Measurements from ENCODE around the gene TIMM8B.
A peak's percentile ranks its signal among the peaks of the same experiment; 100 is the strongest.
"Not testable (repeated sequence)": the region's sequence is repeated elsewhere in the genome, so short reads cannot be mapped to it uniquely, and the experiment has no call there.

The TIMM8B gene

DNA sequence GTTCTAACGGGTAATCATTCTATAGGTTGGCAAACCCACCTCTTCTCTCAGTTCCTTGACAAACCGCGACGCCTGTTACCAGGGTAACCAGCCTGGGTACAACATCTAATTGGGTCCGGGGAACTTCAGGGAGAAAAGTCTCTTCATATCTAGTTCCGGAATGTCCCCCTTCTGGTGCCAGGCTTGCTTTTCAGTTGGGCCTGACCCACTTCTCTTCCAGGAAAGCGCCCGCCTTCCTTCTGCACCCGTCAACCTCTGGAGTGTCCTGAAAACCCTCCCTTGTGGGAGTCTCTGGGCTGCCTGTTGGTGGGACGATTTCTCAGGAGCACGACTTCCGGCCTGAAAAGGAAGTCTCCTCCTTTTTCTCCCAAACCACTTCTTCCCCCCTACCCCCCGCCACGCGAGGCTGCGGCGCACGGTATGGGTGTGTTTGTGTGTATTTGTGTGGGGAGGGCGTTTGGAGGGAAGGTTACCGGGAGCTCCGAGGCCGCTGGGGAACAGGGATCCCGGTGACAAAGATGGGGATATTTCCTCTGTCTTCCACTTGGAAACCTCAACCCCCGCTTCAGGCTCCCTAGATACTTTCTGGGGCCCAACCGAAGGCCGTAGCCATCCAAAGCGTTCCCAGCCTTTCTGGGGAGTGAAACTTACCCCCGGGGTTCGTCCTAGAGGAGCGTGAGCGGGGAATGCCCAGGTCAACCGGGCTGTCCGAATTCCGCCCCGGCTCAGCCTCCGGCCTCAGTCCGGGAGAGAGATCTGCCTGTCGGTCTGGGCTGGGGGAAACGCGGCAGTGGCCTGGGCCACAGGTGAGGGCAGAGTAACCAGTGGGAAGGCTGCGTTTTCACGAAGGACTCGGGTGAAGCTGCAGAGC is 12.4 kb downstream of the TIMM8B start, which contains the start of the genes NKAPD1 and PIH1D2:
Gene NKAPD1 (plus strand): TSS at position 359 of the 871 bp plus-strand sequence. CDS start 1,276 bp downstream, outside the sequence.
Gene PIH1D2 (minus strand): TSS at position 77 of the 871 bp plus-strand sequence. CDS start 843 bp downstream, outside the sequence.
- Histone ChIP-seq H3K9ac (ENCODE audit: low read length) (peak within 1 kb of the TSS; percentile 95), H3K36me3 (ENCODE audit: control insufficient read depth, insufficient read depth, low read length) (peaks cover 31% of the 10 kb centered on the region), H3K9me3 (ENCODE audit: control insufficient read depth, insufficient read depth, low read depth, low read length) (no peaks in the 10 kb centered on the region), H3K27ac (ENCODE audit: low read depth, low read length) (peak within 1 kb of the TSS; percentile 98), H3K4me1 (ENCODE audit: control insufficient read depth, insufficient read depth, low read length) (peaks cover 4% of the 10 kb centered on the region; the same call in 1 of the 2 replicates), H3K4me3 (ENCODE audit: low read depth, low read length) (peak within 1 kb of the TSS; percentile 84), H3K27me3 (ENCODE audit: control insufficient read depth, insufficient read depth, low read length) (no peaks in the 10 kb centered on the region)

DNA sequence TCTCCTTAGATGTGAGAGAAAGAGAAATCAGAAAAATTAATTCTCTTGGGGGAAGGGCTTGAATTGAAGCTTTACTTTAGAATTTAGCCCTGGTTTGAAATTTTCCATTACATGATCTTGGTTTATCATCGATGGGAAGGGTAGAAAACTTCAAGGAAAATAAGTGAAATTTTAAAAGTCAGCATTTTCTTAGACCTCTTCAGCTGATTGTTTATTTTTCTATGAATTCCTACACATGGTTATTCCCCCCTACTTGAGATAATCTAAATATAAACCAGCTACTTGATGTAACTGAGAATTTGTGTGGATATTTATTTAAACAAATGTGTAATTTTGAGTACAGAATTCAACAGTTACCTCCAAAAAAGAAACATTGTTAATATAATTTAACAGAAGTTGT is 23.6 kb downstream of the TIMM8B start:
- Histone ChIP-seq H3K27me3 (ENCODE audit: control insufficient read depth, insufficient read depth, low read length) (no peaks in the 10 kb centered on the region), H3K4me3 (ENCODE audit: low read depth, low read length) (no peak overlapping the region), H3K36me3 (ENCODE audit: control insufficient read depth, insufficient read depth, low read length) (peaks cover 51% of the 10 kb centered on the region), H3K4me1 (ENCODE audit: control insufficient read depth, insufficient read depth, low read length) (no peaks in the 10 kb centered on the region), H3K9me3 (ENCODE audit: control insufficient read depth, insufficient read depth, low read depth, low read length) (no peaks in the 10 kb centered on the region), H3K27ac (ENCODE audit: low read depth, low read length) (no peak overlapping the region), H3K9ac (ENCODE audit: low read length) (no peak overlapping the region)

- no peaks in the 10 kb centered on the region for H3K4me1 ChIP-seq (ENCODE audit: control insufficient read depth, insufficient read depth, low read length)
- H3K27ac ChIP-seq (ENCODE audit: low read depth, low read length), result no peak overlapping the region
- H3K4me3 ChIP-seq (ENCODE audit: low read depth, low read length), result no peak overlapping the region
- no peaks in the 10 kb centered on the region for H3K27me3 ChIP-seq (ENCODE audit: control insufficient read depth, insufficient read depth, low read length)
- H3K36me3 ChIP-seq (ENCODE audit: control insufficient read depth, insufficient read depth, low read length), result peaks cover 82% of the 10 kb centered on the region
- H3K9ac ChIP-seq (ENCODE audit: low read length), result no peak overlapping the region
- H3K9me3 ChIP-seq (ENCODE audit: control insufficient read depth, insufficient read depth, low read depth, low read length), result no peaks in the 10 kb centered on the region
Measured at GRCh38 chr11:112058103-112058502, 28.5 kb downstream of the TIMM8B start.

GRCh38 chr11:112057170-112057569 is 29.4 kb downstream of the TIMM8B start:
- Histone ChIP-seq H3K27ac (ENCODE audit: low read depth, low read length) (no peak overlapping the region), H3K27me3 (ENCODE audit: control insufficient read depth, insufficient read depth, low read length) (no peaks in the 10 kb centered on the region), H3K4me3 (ENCODE audit: low read depth, low read length) (no peak overlapping the region), H3K4me1 (ENCODE audit: control insufficient read depth, insufficient read depth, low read length) (no peaks in the 10 kb centered on the region), H3K9me3 (ENCODE audit: control insufficient read depth, insufficient read depth, low read depth, low read length) (no peaks in the 10 kb centered on the region), H3K9ac (ENCODE audit: low read length) (no peak overlapping the region), H3K36me3 (ENCODE audit: control insufficient read depth, insufficient read depth, low read length) (peaks cover 83% of the 10 kb centered on the region)

GRCh38 chr11:112051768-112052167 is 34.8 kb downstream of the TIMM8B start:
- Histone ChIP-seq H3K9me3 (ENCODE audit: control insufficient read depth, insufficient read depth, low read depth, low read length) (no peaks in the 10 kb centered on the region), H3K27me3 (ENCODE audit: control insufficient read depth, insufficient read depth, low read length) (no peaks in the 10 kb centered on the region), H3K4me1 (ENCODE audit: control insufficient read depth, insufficient read depth, low read length) (no peaks in the 10 kb centered on the region), H3K36me3 (ENCODE audit: control insufficient read depth, insufficient read depth, low read length) (peaks cover 76% of the 10 kb centered on the region), H3K4me3 (ENCODE audit: low read depth, low read length) (no peak overlapping the region), H3K27ac (ENCODE audit: low read depth, low read length) (no peak overlapping the region), H3K9ac (ENCODE audit: low read length) (no peak overlapping the region)

DNA sequence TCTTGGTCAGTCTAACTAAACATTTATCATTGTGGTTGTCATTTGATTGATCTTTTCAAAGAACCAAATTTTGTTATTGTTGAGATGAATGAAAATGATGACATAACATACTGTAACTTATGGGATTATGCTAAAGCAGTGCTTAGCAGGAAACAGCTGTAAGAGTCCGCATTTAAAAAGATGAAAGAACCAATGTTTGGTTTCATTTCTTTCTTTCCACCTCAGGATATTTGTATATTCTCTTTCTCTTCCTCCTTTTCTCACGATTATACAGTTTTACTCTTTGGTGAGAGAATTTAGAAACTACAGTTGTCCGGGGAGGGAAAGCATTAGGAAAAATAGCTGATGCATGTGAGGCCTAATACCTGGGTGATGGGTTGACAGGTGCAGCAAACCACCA is 35.8 kb downstream of the TIMM8B start:
- no peaks in the 10 kb centered on the region for H3K4me1 ChIP-seq (ENCODE audit: control insufficient read depth, insufficient read depth, low read length)
- H3K9ac ChIP-seq (ENCODE audit: low read length), result no peak overlapping the region
- H3K27me3 ChIP-seq (ENCODE audit: control insufficient read depth, insufficient read depth, low read length), result no peaks in the 10 kb centered on the region
- no peak overlapping the region for H3K4me3 ChIP-seq (ENCODE audit: low read depth, low read length)
- no peak overlapping the region for H3K27ac ChIP-seq (ENCODE audit: low read depth, low read length)
- H3K9me3 ChIP-seq (ENCODE audit: control insufficient read depth, insufficient read depth, low read depth, low read length), result no peaks in the 10 kb centered on the region
- H3K36me3 ChIP-seq (ENCODE audit: control insufficient read depth, insufficient read depth, low read length), result peaks cover 74% of the 10 kb centered on the region

GRCh38 chr11:112049777-112050176 is 36.8 kb downstream of the TIMM8B start:
- Histone ChIP-seq H3K9me3 (ENCODE audit: control insufficient read depth, insufficient read depth, low read depth, low read length) (no peaks in the 10 kb centered on the region), H3K4me1 (ENCODE audit: control insufficient read depth, insufficient read depth, low read length) (no peaks in the 10 kb centered on the region), H3K4me3 (ENCODE audit: low read depth, low read length) (no peak overlapping the region), H3K27me3 (ENCODE audit: control insufficient read depth, insufficient read depth, low read length) (no peaks in the 10 kb centered on the region), H3K36me3 (ENCODE audit: control insufficient read depth, insufficient read depth, low read length) (peaks cover 78% of the 10 kb centered on the region), H3K27ac (ENCODE audit: low read depth, low read length) (no peak overlapping the region), H3K9ac (ENCODE audit: low read length) (no peak overlapping the region)

- H3K9me3 ChIP-seq (ENCODE audit: control insufficient read depth, insufficient read depth, low read depth, low read length); H3K27ac ChIP-seq (ENCODE audit: low read depth, low read length); H3K4me3 ChIP-seq (ENCODE audit: low read depth, low read length); H3K9ac ChIP-seq (ENCODE audit: low read length); H3K4me1 ChIP-seq (ENCODE audit: control insufficient read depth, insufficient read depth, low read length); H3K27me3 ChIP-seq (ENCODE audit: control insufficient read depth, insufficient read depth, low read length): not testable (repeated sequence)
- peaks cover 81% of the 10 kb centered on the region for H3K36me3 ChIP-seq (ENCODE audit: control insufficient read depth, insufficient read depth, low read length)
Measured at GRCh38 chr11:112048256-112048655, 38.3 kb downstream of the TIMM8B start.

DNA sequence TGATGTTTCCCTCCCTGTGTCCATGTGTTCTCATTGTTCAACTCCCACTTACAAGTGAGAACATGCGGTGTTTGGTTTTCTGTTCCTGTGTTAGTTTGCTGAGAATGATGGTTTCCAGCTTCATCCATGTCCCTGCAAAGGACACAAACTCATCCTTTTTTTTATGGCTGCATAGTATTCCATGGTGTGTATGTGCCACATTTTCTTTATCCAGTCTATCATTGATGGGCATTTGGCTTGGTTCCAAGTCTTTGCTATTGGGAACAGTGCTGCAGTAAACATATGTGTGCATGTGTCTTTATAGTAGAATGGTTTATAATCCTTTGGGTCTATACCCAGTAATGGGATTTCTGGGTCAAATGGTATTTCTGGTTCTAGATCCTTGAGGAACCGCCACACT is 39.9 kb downstream of the TIMM8B start:
- not testable (repeated sequence) for H3K4me1 ChIP-seq (ENCODE audit: control insufficient read depth, insufficient read depth, low read length); H3K9me3 ChIP-seq (ENCODE audit: control insufficient read depth, insufficient read depth, low read depth, low read length); H3K27me3 ChIP-seq (ENCODE audit: control insufficient read depth, insufficient read depth, low read length); H3K9ac ChIP-seq (ENCODE audit: low read length); H3K27ac ChIP-seq (ENCODE audit: low read depth, low read length); H3K4me3 ChIP-seq (ENCODE audit: low read depth, low read length)
- H3K36me3 ChIP-seq (ENCODE audit: control insufficient read depth, insufficient read depth, low read length), result peaks cover 77% of the 10 kb centered on the region

DNA sequence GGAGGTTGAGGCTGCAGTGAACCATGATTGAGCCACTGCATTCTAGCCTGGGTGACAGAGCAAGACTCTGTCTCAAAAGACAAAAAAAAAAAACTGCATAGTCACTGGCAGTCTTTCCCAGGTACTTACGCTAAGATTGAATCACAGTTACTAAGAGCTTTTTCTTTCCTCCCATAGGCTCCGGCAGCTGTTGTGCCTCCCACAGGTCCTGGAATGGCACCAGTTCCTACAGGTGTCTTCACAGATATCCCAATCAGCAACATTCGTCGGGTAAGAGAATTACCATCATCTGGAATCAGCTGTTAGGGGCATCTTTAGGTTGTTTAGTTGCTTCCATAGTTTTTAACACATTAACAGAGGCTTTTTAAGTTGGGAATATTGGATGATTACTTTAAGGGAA is 41.6 kb downstream of the TIMM8B start:
- H3K36me3 ChIP-seq (ENCODE audit: control insufficient read depth, insufficient read depth, low read length), result peaks cover 75% of the 10 kb centered on the region
- H3K9ac ChIP-seq (ENCODE audit: low read length), result no peak overlapping the region
- no peaks in the 10 kb centered on the region for H3K27me3 ChIP-seq (ENCODE audit: control insufficient read depth, insufficient read depth, low read length)
- no peaks in the 10 kb centered on the region for H3K4me1 ChIP-seq (ENCODE audit: control insufficient read depth, insufficient read depth, low read length)
- no peak overlapping the region for H3K27ac ChIP-seq (ENCODE audit: low read depth, low read length)
- H3K4me3 ChIP-seq (ENCODE audit: low read depth, low read length), result no peak overlapping the region
- no peaks in the 10 kb centered on the region for H3K9me3 ChIP-seq (ENCODE audit: control insufficient read depth, insufficient read depth, low read depth, low read length)

DNA sequence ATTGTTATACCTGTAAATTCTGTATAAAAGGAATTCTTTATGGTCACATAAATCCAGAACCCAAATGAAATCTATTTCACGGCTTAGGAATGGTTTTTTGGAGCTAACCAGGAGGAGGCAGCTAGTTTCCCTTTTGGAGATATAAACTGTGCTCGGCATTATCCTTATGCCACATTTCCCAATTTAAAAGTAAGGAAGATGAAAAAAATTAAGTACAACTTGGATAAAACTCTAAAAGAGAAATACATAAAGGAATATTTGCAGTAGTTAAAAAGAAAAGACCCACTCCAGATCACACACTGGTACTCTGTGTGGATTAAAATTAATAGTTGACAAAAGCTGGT is 43.6 kb downstream of the TIMM8B start:
- no peak overlapping the region for H3K4me3 ChIP-seq (ENCODE audit: low read depth, low read length)
- H3K27me3 ChIP-seq (ENCODE audit: control insufficient read depth, insufficient read depth, low read length), result no peaks in the 10 kb centered on the region
- H3K27ac ChIP-seq (ENCODE audit: low read depth, low read length), result no peak overlapping the region
- no peak overlapping the region for H3K9ac ChIP-seq (ENCODE audit: low read length)
- H3K9me3 ChIP-seq (ENCODE audit: control insufficient read depth, insufficient read depth, low read depth, low read length), result no peaks in the 10 kb centered on the region
- H3K36me3 ChIP-seq (ENCODE audit: control insufficient read depth, insufficient read depth, low read length), result peaks cover 73% of the 10 kb centered on the region
- H3K4me1 ChIP-seq (ENCODE audit: control insufficient read depth, insufficient read depth, low read length), result no peaks in the 10 kb centered on the region
